CD4-positive, alpha-beta T cell treated with Interleukin-4 for 4 hours (primary cell): ENCODE data around the gene C5orf52.
"Not testable (repeated sequence)": the region's sequence is repeated elsewhere in the genome, so short reads cannot be mapped to it uniquely, and the experiment has no call there.

ENCODE experiments used
- DNase-seq: peaks from one replicate; pipeline ENCODE4 v3.0.0-alpha.2; 2020

The C5orf52 gene

GRCh38 chr5:157679801-157680200, 8.5 kb downstream of the C5orf52 start:
- DNase-seq, result no peak

- DNase-seq, result no peak
Measured at GRCh38 chr5:157680239-157680638, 8.9 kb downstream of the C5orf52 start.

GRCh38 chr5:157681048-157681447, 9.7 kb downstream of the C5orf52 start:
- DNase-seq, result no peak

- no peak for DNase-seq
Measured at GRCh38 chr5:157682257-157682656, 10.9 kb downstream of the C5orf52 start.

DNA sequence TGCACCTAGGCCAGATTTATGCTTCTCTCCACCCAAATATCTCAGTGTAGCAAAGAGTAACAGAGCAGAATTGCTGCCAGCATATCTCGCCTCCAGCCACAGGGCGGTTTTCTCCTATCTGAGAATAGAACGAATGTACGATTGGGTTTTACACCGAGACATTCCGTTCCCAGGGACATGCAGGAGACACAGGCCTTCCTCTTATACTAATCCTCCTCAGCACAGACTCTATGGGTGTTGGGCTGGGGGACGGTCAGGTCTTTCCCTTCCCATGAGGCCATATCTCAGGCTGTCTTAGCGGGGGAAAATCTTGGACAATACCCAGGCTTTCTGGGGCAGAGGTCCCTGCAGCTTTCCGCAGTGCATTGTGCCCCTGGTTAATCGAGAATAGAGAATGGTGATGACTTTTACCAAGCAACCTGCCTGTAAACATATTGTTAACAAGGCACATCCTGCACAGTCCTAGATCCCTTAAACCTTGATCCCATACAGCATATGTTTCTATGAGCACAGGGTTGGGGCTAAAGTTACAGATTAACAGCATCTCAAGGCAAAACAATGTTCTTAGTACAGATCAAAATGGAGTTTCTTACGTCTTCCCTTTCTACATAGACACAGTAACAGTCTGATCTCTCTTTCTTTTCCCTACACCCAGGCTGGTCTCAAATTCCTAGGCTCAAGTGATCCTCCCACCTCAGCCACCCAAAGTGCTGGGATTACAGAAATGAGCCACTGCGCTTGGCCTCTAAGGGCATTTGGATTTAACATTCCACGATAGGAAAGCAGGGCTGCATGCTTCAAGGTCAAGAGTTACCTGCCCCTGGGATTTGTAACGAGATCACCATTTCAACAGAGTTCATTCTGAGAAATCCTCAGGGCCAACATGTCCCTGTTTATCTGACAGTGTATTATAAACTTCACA, 15.2 kb downstream of the C5orf52 start:
- not testable (repeated sequence) for DNase-seq

DNA sequence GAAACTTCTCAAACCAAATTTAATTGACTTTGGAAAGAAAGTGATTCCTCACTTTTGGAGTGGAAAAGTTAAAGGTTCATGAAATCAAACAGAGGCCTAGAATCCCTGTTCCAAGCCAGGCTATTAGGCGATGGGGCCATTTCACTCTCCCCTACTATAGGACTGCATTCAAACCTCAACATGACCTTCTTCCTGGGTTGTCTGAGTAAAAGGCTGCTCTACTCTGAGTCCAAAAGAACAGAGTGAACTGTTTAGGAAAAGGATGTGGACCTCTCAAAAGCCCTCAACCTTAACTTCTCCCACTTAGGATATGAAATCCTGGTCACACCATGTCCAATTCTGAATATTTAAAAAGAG, 15.8 kb downstream of the C5orf52 start:
- no peak for DNase-seq

- DNase-seq, result peak; percentile 8
Measured at GRCh38 chr5:157689942-157690689, 18.8 kb downstream of the C5orf52 start.

GRCh38 chr5:157690690-157691433, 19.5 kb downstream of the C5orf52 start:
- DNase-seq, result no peak

GRCh38 chr5:157693816-157694215, 22.5 kb downstream of the C5orf52 start:
- DNase-seq, result not testable (repeated sequence)

DNA sequence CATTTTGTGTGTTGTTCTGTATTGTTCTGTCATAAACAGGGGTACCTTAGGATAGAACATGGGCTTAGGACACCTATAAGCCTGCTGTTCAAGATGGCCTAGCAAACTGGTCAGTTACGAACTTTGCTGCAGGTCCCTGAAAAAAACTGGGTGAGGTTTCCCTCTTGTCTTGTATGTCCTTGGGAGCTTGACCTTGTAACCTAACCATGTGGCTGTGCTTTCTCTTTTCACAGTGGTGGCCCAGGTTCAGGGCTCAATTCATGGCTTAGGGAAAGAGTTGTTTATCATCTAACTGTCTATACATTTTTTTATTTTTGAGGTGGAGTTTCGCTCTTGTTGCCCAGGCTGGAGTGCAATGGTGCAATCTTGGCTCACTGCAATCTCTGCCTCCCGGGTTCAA, 24.8 kb downstream of the C5orf52 start:
- DNase-seq, result not testable (repeated sequence)

DNA sequence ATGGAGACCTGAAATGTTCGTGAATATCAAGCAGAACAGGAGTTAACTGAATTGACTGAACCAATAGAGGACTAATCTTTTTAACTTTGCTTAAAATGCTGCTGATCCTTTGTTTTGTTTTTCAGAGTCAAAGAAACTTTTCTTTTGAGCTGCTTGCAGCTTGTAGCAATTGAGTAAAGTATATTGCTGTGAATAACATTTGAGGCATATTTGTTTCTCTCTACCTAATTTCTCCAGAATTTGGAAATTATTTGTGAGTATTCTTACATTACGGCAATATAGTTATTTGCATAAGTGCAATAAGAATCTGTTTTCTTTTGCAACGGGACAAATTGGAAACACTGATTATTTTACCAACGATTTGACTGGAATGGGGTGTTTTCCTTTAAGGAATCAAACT, 27.3 kb downstream of the C5orf52 start:
- not testable (repeated sequence) for DNase-seq

- DNase-seq, result no peak
Measured at GRCh38 chr5:157703736-157704135, 32.4 kb downstream of the C5orf52 start.

- DNase-seq, result no peak
Measured at GRCh38 chr5:157708866-157709265, 37.5 kb downstream of the C5orf52 start.

- no peak for DNase-seq
Measured at GRCh38 chr5:157709346-157709745, 38.0 kb downstream of the C5orf52 start.

- no peak for DNase-seq
Measured at GRCh38 chr5:157710431-157710830, 39.1 kb downstream of the C5orf52 start.

DNA sequence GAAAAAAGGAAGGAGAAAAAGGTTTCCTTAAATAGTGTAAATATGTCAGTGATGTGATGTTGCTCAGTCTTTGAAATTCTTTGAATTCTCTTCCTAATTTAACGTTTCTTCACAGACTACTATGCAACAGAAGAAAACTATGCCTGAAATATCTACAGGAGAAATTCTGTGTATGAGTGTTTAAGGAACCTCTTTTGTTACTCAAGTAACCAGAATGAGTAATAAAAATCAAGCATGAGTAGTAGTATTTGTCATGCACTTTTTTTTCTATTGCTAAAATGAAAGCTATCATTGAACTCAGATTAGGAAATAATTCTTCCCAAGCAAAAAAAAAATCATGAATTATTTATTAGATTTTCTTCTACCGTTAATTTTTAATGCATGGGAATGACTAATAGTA, 39.5 kb downstream of the C5orf52 start:
- DNase-seq, result no peak

- DNase-seq, result no peak
Measured at GRCh38 chr5:157713830-157714595, 42.7 kb downstream of the C5orf52 start.

- DNase-seq, result no peak
Measured at GRCh38 chr5:157714596-157714864, 43.2 kb downstream of the C5orf52 start.

DNA sequence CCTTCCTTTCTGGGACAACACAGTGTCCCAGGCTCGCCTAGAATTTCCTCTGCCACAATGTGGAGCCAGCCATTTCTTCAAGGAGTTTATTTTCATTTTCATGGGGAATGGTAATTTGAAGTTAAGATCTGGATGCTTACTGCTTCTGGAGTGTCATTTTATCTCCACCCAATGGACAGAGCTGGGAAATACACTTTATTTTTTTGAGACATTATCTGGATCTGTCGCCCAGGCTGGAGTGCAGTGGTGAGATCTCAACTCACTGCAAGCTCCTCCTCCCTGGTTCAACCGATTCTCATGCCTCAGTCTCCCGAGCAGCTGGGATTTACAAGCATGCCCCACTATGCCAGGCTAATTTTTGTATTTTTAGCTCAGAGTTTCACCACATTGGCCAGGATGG, 47.2 kb downstream of the C5orf52 start:
- DNase-seq, result peak; percentile 63

GRCh38 chr5:157719245-157719644, 47.9 kb downstream of the C5orf52 start:
- no peak for DNase-seq

DNA sequence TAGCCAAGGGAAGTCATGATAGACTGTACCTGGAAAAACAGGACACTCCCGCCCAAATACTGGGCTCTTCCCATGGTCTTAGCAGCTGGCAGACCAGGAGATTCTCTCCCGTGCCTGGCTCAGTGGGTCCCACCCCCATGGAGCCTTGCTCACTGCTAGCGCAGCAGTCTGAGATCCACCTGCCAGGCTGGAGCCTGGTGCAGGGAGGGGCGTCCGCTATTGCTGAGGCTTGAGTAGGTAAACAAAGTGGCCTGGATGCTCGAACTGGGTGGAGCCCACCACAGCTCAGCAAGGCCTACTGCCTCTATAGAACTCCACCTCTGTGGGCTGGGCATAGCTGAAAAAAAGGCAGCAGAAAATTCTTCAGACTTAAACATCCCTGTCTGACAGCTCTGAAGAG, 49.8 kb downstream of the C5orf52 start:
- no peak for DNase-seq

- DNase-seq, result not testable (repeated sequence)
Measured at GRCh38 chr5:157722895-157723294, 51.6 kb downstream of the C5orf52 start.

DNA sequence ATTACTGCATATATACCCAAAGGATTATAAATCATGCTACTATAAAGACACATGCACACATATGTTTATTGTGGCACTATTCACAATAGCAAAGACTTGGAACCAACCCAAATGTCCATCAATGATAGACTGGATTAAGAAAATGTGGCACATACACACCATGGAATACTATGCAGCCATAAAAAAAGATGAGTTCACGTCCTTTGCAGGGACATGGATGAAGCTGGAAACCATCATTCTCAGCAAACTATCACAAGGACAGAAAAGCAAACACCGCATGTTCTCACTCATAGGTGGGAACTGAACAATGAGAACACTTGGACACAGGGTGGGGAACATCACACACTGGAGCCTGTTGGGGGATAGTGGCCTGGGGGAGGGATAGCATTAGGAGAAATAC, 55.3 kb downstream of the C5orf52 start:
- not testable (repeated sequence) for DNase-seq
